CD4-positive, alpha-beta memory T cell (primary cell): ENCODE data around the gene TRIM40. TPM values are rescaled to one million over a fixed set of nuclear protein-coding genes. Genes with fewer than 3 reads are reported as not detected.
A peak's percentile ranks its signal among the peaks of the same experiment; 100 is the strongest.

ENCODE experiments used
- CTCF ChIA-PET: fragments of 350-600 bp; sonication (Branson Sonifier 250); formaldehyde crosslinking; loops from one replicate; lab custom pipeline; 2021; ENCODE audit warnings: inconsistent platforms; ENCODE audit not compliant: partially characterized antibody; lab: Charles Lee
- POLR2A ChIA-PET: fragments of 350-600 bp; sonication (Branson Sonifier 250); formaldehyde crosslinking; loops from one replicate; lab custom pipeline; 2021; ENCODE audit not compliant: partially characterized antibody; lab: Charles Lee
- DNase-seq, 5 donors: peaks; one replicate each; pipeline versions ENCODE4 v3.0.0 to v3.0.0-alpha.2; 2020 to 2022; ENCODE audit warnings: mixed read lengths in 1 of 5
- H3K27ac ChIP-seq: one replicate; pipeline ENCODE4 v1.7.0; 2013; ENCODE audit warnings: low read depth, low read length
- H3K27me3 ChIP-seq: 2 replicates; pipeline ENCODE4 v1.7.0; 2013; ENCODE audit warnings: mild to moderate bottlenecking, low read length, moderate library complexity; ENCODE audit not compliant: insufficient read depth
- H3K36me3 ChIP-seq: 2 replicates; pipeline ENCODE4 v1.7.0; 2013; ENCODE audit warnings: mild to moderate bottlenecking, low read length, moderate library complexity; ENCODE audit not compliant: insufficient read depth
- H3K4me1 ChIP-seq: 2 replicates; pipeline ENCODE4 v1.7.0; 2013; ENCODE audit warnings: mild to moderate bottlenecking, low read length, moderate library complexity; ENCODE audit not compliant: insufficient read depth
- H3K4me3 ChIP-seq, 2 donors: one replicate each; pipeline ENCODE4 v1.7.0; 2013; ENCODE audit warnings: low read length in 2 of 2, mild to moderate bottlenecking in 1 of 2
- H3K9me3 ChIP-seq, 2 donors: one replicate each; pipeline ENCODE4 v1.7.0; 2013; ENCODE audit warnings: low read length in 2 of 2, control low read depth in 1 of 2; ENCODE audit not compliant: control insufficient read depth in 1 of 2
- H3K27ac Mint-ChIP-seq, 7 donors: one replicate each; pipeline ENCODE4 v1.8.0; 2020 to 2021; ENCODE audit warnings: mixed read lengths in 7 of 7, mild to moderate bottlenecking in 6 of 7, inconsistent platforms in 3 of 7, moderate library complexity in 3 of 7
- H3K27me3 Mint-ChIP-seq, 2 donors: one replicate each; pipeline ENCODE4 v1.8.0; 2020 to 2021; ENCODE audit warnings: mixed read lengths in 2 of 2
- H3K36me3 Mint-ChIP-seq, 2 donors: one replicate each; pipeline ENCODE4 v1.8.0; 2020 to 2021; ENCODE audit warnings: mixed read lengths in 2 of 2, inconsistent platforms in 1 of 2, mild to moderate bottlenecking in 1 of 2
- H3K4me1 Mint-ChIP-seq, 4 donors: one replicate each; pipeline ENCODE4 v1.8.0; 2020 to 2021; ENCODE audit warnings: mixed read lengths in 4 of 4, mild to moderate bottlenecking in 1 of 4
- H3K4me3 Mint-ChIP-seq, 8 donors: one replicate each; pipeline ENCODE4 v1.8.0; 2020 to 2021; ENCODE audit warnings: mixed read lengths in 8 of 8, mild to moderate bottlenecking in 7 of 8, moderate library complexity in 6 of 8, inconsistent platforms in 3 of 8
- H3K9me3 Mint-ChIP-seq, 8 donors: one replicate each; pipeline ENCODE4 v1.8.0; 2020 to 2021; ENCODE audit warnings: mixed read lengths in 8 of 8, mild to moderate bottlenecking in 5 of 8, inconsistent platforms in 3 of 8, moderate library complexity in 1 of 8
- intact Hi-C: fragments of 100-400 bp; cut with micrococcal nuclease; formaldehyde crosslinking; loops from one replicate; pipeline ENCODE4 v1.15.1; 2023
- polyA plus RNA-seq, 2 donors: library from polyadenylated mRNA; unstranded; fragments of 300-500 nt; fragmentation: Illumina TruSeq; gene quantifications; one replicate each; pipeline ENCODE4 v1.2.3, GENCODE V29; 2021
- total RNA-seq, 2 experiments: library from RNA; stranded (reverse); gene quantifications; one replicate each; pipeline ENCODE4 v1.2.3, GENCODE V29; 2021

Gene TRIM40
- total and polyA plus RNA-seq, 4 experiments from 2014 or later, result not detected

DNA sequence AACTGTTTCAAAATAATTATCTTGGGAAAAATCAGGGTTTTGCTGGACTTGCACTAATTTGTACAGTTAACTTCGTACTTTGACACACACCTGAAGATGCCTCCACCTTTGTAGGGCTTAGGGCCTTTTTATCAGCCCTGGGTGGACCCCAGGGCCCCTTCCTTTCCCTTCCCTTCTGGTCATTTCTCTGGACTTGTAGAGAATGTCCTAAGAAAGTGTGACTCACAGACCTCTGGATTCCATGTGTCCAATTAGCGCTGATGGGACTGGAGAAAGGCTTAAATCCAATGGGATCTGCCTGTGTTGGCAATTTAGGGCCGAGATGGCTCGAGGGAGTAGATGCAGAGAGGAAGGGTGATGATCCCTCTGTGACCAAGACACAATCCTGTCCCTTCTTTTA lies 36.7 kb downstream of the TRIM40 start:
- no peaks in the 10 kb centered on the region for H3K4me1 ChIP-seq
- no peak overlapping the region for H3K4me3 ChIP-seq
- H3K27me3 Mint-ChIP-seq, result peaks cover 37 to 54% of the 10 kb centered on the region in 2 donors
- no peaks in the 10 kb centered on the region for H3K36me3 ChIP-seq
- no peak overlapping the region for H3K27ac ChIP-seq
- no peaks in the 10 kb centered on the region for H3K36me3 Mint-ChIP-seq
- no peaks in the 10 kb centered on the region for H3K9me3 Mint-ChIP-seq
- intact Hi-C loops, result no loop called here
- CTCF ChIA-PET, result no interaction called here
- H3K27me3 ChIP-seq, result peaks cover 15% of the 10 kb centered on the region
- H3K27ac Mint-ChIP-seq, result no peak overlapping the region
- peaks cover 1 to 6% (median 5%) of the 10 kb centered on the region in 4 donors for H3K4me1 Mint-ChIP-seq
- POLR2A ChIA-PET, result no interaction called here
- peak overlapping the region in 1 of 8 donors; percentile 28 for H3K4me3 Mint-ChIP-seq
- DNase-seq, result no peak
- H3K9me3 ChIP-seq, result no peaks in the 10 kb centered on the region

DNA sequence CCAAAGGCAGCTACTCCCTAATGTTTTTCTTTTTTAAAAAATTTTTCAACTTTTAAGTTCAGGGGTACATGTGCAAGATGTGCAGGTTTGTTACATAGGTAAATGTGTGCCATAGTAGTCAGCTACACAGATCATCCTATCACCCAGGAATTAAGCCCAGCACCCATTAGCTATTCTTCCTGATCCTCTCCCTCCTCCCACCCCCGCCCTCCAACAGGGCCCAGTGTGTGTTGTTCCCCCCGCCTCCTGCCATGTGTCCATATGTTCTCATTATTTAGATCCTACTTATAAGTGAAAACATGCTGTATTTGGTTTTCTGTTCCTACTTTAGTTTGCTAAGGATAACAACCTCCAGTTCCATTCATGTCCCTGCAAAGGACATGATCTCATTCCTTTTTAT lies 39.8 kb downstream of the TRIM40 start:
- Mint-ChIP-seq H3K4me3 (no peak overlapping the region), H3K27ac (no peak overlapping the region), H3K27me3 (peaks cover 35 to 53% of the 10 kb centered on the region in 2 donors), H3K36me3 (no peaks in the 10 kb centered on the region), H3K9me3 (peaks cover 0 to 14% (median 12%) of the 10 kb centered on the region in 8 donors), H3K4me1 (peaks cover 0 to 3% (median 1%) of the 10 kb centered on the region in 4 donors)
- H3K9me3 ChIP-seq, result peaks cover 0 to 4% of the 10 kb centered on the region in 2 donors
- DNase-seq, result no peak
- CTCF ChIA-PET, result no interaction called here
- no peaks in the 10 kb centered on the region for H3K36me3 ChIP-seq
- POLR2A ChIA-PET, result no interaction called here
- peaks cover 17% of the 10 kb centered on the region for H3K27me3 ChIP-seq
- H3K27ac ChIP-seq, result no peak overlapping the region
- no peaks in the 10 kb centered on the region for H3K4me1 ChIP-seq
- no peak overlapping the region for H3K4me3 ChIP-seq
- intact Hi-C loops, result no loop called here

DNA sequence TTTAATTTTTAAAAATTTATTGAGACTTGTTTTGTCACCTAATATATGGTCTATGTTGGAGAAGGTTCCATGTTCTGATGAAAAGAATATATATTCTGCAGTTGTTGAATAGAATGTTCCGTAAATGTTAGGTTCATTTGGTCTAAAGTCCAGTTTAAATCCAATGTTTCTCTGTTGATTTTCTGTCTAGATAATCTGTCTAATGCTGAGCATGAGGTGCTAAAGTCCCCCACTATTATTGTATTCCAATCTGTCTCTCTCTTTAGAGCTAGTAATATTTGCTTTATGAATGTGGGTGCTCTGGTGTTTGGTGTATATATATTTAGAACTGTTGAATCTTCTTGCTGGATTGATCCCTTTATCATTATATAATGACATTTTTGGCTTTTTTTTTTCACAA lies 42.9 kb downstream of the TRIM40 start:
- H3K36me3 ChIP-seq, result no peaks in the 10 kb centered on the region
- H3K4me1 ChIP-seq, result no peaks in the 10 kb centered on the region
- peaks cover 0 to 4% of the 10 kb centered on the region in 2 donors for H3K9me3 ChIP-seq
- H3K27me3 Mint-ChIP-seq, result peaks cover 22 to 42% of the 10 kb centered on the region in 2 donors
- no peak overlapping the region for H3K4me3 ChIP-seq
- no peak for DNase-seq
- peaks cover 0 to 19% (median 15%) of the 10 kb centered on the region in 8 donors for H3K9me3 Mint-ChIP-seq
- H3K4me1 Mint-ChIP-seq, result no peaks in the 10 kb centered on the region
- POLR2A ChIA-PET, result no interaction called here
- no peak overlapping the region for H3K4me3 Mint-ChIP-seq
- intact Hi-C loops, result no loop called here
- H3K27ac ChIP-seq, result no peak overlapping the region
- CTCF ChIA-PET, result no interaction called here
- peak overlapping the region in 1 of 7 donors; percentile 57 for H3K27ac Mint-ChIP-seq
- H3K27me3 ChIP-seq, result peaks cover 7% of the 10 kb centered on the region
- H3K36me3 Mint-ChIP-seq, result no peaks in the 10 kb centered on the region

DNA sequence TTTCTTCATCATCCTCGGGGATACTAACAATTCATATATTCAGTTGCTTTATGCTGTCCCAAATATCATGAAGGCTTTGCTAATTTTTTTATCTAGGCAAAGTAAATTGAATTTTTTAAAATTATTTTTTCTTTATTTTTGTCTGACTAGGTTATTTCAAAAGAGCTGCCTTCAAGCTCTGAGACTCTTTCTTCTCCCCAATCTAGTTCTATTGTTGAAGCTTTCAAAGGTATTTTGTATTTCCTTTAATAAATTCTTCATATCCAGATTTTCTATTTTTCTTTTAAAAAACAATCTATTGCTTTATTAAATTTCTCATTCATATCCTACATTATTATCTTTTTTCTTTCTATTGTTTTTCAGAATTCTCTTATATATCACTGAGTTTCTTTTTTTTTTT lies 44.2 kb downstream of the TRIM40 start:
- Mint-ChIP-seq H3K4me1 (no peaks in the 10 kb centered on the region), H3K4me3 (no peak overlapping the region), H3K9me3 (peaks cover 0 to 19% (median 15%) of the 10 kb centered on the region in 8 donors), H3K27ac (no peak overlapping the region), H3K36me3 (peaks cover 8 to 9% of the 10 kb centered on the region in 2 donors), H3K27me3 (peaks cover 20 to 37% of the 10 kb centered on the region in 2 donors)
- H3K4me3 ChIP-seq, result no peak overlapping the region
- H3K27me3 ChIP-seq, result peaks cover 7% of the 10 kb centered on the region
- intact Hi-C loops, result no loop called here
- no peak for DNase-seq
- H3K36me3 ChIP-seq, result peaks cover 7% of the 10 kb centered on the region
- H3K4me1 ChIP-seq, result no peaks in the 10 kb centered on the region
- POLR2A ChIA-PET, result no interaction called here
- H3K9me3 ChIP-seq, result peaks cover 0 to 4% of the 10 kb centered on the region in 2 donors
- CTCF ChIA-PET, result interaction anchor here (1.5 kb wide), 1 partner anchor 9 kb away, joined by 4 read pairs; no protein-coding TSS in a partner anchor
- H3K27ac ChIP-seq, result no peak overlapping the region

DNA sequence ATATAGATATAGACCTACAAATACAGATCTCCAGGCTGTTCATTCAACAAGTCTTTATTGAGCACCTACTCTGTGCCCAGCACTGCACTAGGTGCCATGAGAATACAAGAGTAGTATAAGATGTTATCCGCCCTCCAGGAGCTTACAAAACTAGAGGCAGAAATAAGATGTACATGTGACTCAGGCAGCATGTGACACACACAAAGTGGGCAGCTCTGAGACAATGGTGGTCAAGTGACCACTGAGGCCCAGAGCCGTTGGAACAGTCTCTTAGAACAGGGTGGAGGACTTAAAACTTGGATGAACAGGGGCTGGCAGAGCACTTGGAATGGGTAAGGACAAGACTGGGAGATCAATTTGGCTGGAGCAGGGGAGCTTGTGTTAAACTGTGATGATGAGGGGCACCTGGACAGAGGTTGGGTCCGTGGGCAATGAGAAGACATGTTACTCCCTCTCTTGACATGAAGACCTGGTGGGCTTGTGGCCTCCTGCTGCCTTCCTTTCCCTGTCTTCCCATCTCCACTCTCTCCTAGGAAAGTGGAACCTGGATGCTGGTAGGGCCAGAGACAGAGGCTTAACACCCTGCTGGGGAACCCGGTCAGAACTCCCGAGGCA lies 48.6 kb downstream of the TRIM40 start:
- ChIA-PET POLR2A (no interaction called here), CTCF (no interaction called here)
- peaks cover 0 to 14% (median 9%) of the 10 kb centered on the region in 8 donors for H3K9me3 Mint-ChIP-seq
- peaks cover 5 to 8% of the 10 kb centered on the region in 2 donors for H3K27me3 Mint-ChIP-seq
- Histone ChIP-seq H3K27me3 (peaks cover 5% of the 10 kb centered on the region), H3K27ac (no peak overlapping the region), H3K36me3 (peaks cover 32% of the 10 kb centered on the region), H3K9me3 (peaks cover 0 to 4% of the 10 kb centered on the region in 2 donors), H3K4me1 (no peaks in the 10 kb centered on the region), H3K4me3 (no peak overlapping the region)
- DNase-seq, result no peak
- no peak overlapping the region for H3K4me3 Mint-ChIP-seq
- no peaks in the 10 kb centered on the region for H3K4me1 Mint-ChIP-seq
- intact Hi-C loops, result no loop called here
- peak overlapping the region in 3 of 7 donors; percentile 12 to 43 (median 13) for H3K27ac Mint-ChIP-seq
- peaks cover 38 to 48% of the 10 kb centered on the region in 2 donors for H3K36me3 Mint-ChIP-seq

DNA sequence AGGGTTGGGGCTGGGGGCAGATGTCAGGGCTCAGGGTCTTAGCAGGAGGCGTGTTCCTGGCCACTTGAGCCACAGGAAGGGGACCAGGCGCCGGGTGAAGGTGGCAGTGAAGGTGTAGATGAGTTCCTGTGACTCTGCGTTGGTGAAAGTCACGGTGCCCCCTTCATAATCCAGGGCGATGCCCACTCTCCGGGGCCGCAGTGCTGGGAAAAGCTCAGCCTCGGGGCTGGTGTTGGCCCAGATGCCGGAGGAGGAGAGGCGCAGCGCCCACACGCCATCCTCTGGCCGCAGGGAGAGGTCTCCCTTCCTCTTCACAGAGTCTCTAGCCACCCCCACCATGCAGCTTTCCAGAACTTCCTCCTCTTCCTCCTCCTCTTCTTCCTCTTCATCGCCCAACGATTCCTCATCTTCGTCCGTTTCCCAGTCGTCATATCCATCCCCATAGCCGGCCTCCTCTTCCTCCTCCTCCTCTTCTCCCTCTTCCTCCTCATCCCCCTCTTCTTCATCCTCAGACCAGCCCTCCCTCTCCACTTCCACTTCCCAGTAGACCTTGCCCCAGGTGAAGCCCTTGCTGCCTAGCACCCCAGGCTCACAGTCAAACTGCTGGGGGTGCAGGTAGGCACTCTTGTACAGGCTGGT lies 50.0 kb downstream of the TRIM40 start:
- peaks cover 0 to 4% (median 1%) of the 10 kb centered on the region in 8 donors for H3K9me3 Mint-ChIP-seq
- ChIA-PET CTCF (no interaction called here), POLR2A (no interaction called here)
- no peak overlapping the region for H3K4me3 Mint-ChIP-seq
- H3K27me3 ChIP-seq, result no peaks in the 10 kb centered on the region
- H3K9me3 ChIP-seq, result no peaks in the 10 kb centered on the region
- peaks cover 0 to 3% of the 10 kb centered on the region in 2 donors for H3K27me3 Mint-ChIP-seq
- no peak overlapping the region for H3K4me3 ChIP-seq
- DNase-seq, result no peak
- H3K4me1 ChIP-seq, result no peaks in the 10 kb centered on the region
- H3K27ac Mint-ChIP-seq, result peak overlapping the region in 1 of 7 donors; percentile 7
- peaks cover 45% of the 10 kb centered on the region for H3K36me3 ChIP-seq
- no peak overlapping the region for H3K27ac ChIP-seq
- intact Hi-C loops, result no loop called here
- no peaks in the 10 kb centered on the region for H3K4me1 Mint-ChIP-seq
- peaks cover 52 to 62% of the 10 kb centered on the region in 2 donors for H3K36me3 Mint-ChIP-seq

DNA sequence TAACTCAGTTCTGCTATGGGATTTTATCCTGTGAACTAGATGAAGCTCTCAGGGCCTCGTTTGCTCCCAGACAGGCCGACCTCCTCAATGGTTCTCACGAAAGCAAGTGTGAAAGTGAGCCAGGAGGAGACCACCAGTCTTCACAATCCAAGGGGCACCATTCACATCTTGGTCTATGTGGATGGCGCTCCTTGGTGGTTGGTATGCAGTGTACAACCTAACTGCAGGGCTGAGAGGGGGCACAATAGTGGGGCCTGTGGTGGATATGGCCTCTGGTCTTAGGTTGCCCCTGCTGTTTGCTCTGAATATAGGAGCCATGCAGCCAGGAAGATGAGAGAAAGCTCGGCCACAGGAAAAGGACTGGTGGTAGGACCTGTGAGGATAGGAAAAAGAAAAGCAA lies 52.6 kb downstream of the TRIM40 start:
- CTCF ChIA-PET, result interaction anchor here (1.2 to 1.5 kb wide), 2 partner anchors 30 to 57 kb away, joined by 4 read pairs; no protein-coding TSS in a partner anchor
- no peak for DNase-seq
- no peak overlapping the region for H3K27ac ChIP-seq
- peaks cover 57% of the 10 kb centered on the region for H3K36me3 ChIP-seq
- POLR2A ChIA-PET, result no interaction called here
- H3K27me3 ChIP-seq, result no peaks in the 10 kb centered on the region
- H3K36me3 Mint-ChIP-seq, result peaks cover 66 to 83% of the 10 kb centered on the region in 2 donors
- intact Hi-C loops, result no loop called here
- H3K9me3 ChIP-seq, result no peaks in the 10 kb centered on the region
- H3K4me1 ChIP-seq, result no peaks in the 10 kb centered on the region
- H3K4me3 ChIP-seq, result no peak overlapping the region
- H3K27me3 Mint-ChIP-seq, result no peaks in the 10 kb centered on the region
- peaks cover 0 to 1% (median 0%) of the 10 kb centered on the region in 4 donors for H3K4me1 Mint-ChIP-seq
- no peak overlapping the region for H3K4me3 Mint-ChIP-seq
- H3K9me3 Mint-ChIP-seq, result no peaks in the 10 kb centered on the region
- peak overlapping the region in 4 of 7 donors; percentile 19 to 76 (median 40) for H3K27ac Mint-ChIP-seq
